ENCODE results near the gene LMF1. TPM values are rescaled to one million over a fixed set of nuclear protein-coding genes. Genes with fewer than 3 reads are reported as not detected.

The LMF1 gene
- total and polyA plus RNA-seq, 2 of the 4 experiments (the other 2 are of a cell fraction) = 7.7 to 13.1 TPM

- Histone ChIP-seq H3K27ac (ENCODE audit: insufficient read depth, low read length) (no peak overlapping the region), H3K36me3 (ENCODE audit: control insufficient read depth, insufficient read depth, low read length) (peaks cover 7% of the 10 kb centered on the region; the same call in 1 of the 2 replicates), H3K27me3 (ENCODE audit: control insufficient read depth, insufficient read depth, low read length) (no peaks in the 10 kb centered on the region), H3K14ac (replicated peaks; ENCODE audit: low read depth, low read length) (no peak overlapping the region), H2AK5ac (ENCODE audit: low read depth, low read length) (no peak overlapping the region), H4K5ac (ENCODE audit: low read depth, low read length) (no peak overlapping the region), H3K56ac (ENCODE audit: extremely low read depth, insufficient read depth, low read length) (no peak overlapping the region), H2AK9ac (replicated peaks; ENCODE audit: low read depth, low read length, poor library complexity) (no peak overlapping the region), H3K23ac (ENCODE audit: low read depth, low read length) (no peak overlapping the region), H3K4me2 (ENCODE audit: low read depth, low read length) (no peak overlapping the region), H2BK120ac (ENCODE audit: low read depth, low read length) (no peak overlapping the region), H2BK15ac (ENCODE audit: low read depth, low read length) (no peak overlapping the region), H3K9me3 (ENCODE audit: control insufficient read depth, insufficient read depth, low read length) (peaks cover 6% of the 10 kb centered on the region), H3K9me1 (ENCODE audit: insufficient read depth, low read length) (0 out of 2 replicates have a peak, but pooled peaks cover 5% of the 10 kb centered on the region), H2AFZ (replicated peaks; ENCODE audit: low read length, poor library complexity) (peak overlapping the region; percentile 11), H2BK20ac (ENCODE audit: low read depth, low read length) (no peak overlapping the region), H4K91ac (ENCODE audit: insufficient read depth, low read depth, low read length) (no peak overlapping the region), H4K8ac (ENCODE audit: low read depth in 2 of 2, low read length in 2 of 2) (no peak overlapping the region), H3K4ac (ENCODE audit: low read depth, low read length) (no peak overlapping the region), H2BK5ac (ENCODE audit: low read depth, low read length, poor library complexity, severe bottlenecking) (no peak overlapping the region), H3K9ac (ENCODE audit: low read depth, low read length) (no peak overlapping the region), H3K18ac (ENCODE audit: low read depth, low read length) (no peak overlapping the region), H3K4me3 (ENCODE audit: insufficient read depth, low read depth, low read length) (no peak overlapping the region), H3K4me1 (ENCODE audit: control insufficient read depth, insufficient read depth, low read length) (no peaks in the 10 kb centered on the region), H4K20me1 (ENCODE audit: insufficient read depth, low read length) (no peaks in the 10 kb centered on the region), H3K79me1 (ENCODE audit: low read depth in 1 of 2, low read length in 2 of 2) (0 out of 4 replicates have a peak, but pooled peaks cover 0 to 3% of the 10 kb centered on the region in 2 experiments)
- dilution Hi-C loops (cut with HindIII; ENCODE audit: low sequenced_read_pairs, unreplicated experiment) = no loop called here
- ATAC-seq (ENCODE audit: low read depth) = no peak
- CTCF ChIA-PET = no interaction called here
- intact Hi-C loops (cut with micrococcal nuclease) = no loop called here
- no peak for TF ChIP-seq RFX5 (IDR thresholded peaks at IDR 0.05; ENCODE audit: low read depth, low read length)
- TF ChIP-seq MAZ (IDR thresholded peaks at IDR 0.05; ENCODE audit: borderline replicate concordance, low read depth, low read length) = no peak
- no peak for TF ChIP-seq CEBPB (IDR thresholded peaks at IDR 0.05; ENCODE audit: low read depth, low read length)
- no peak for TF ChIP-seq MXI1 (IDR thresholded peaks at IDR 0.05; ENCODE audit: borderline replicate concordance, low read depth, low read length)
- no peak for TF ChIP-seq USF2 (IDR thresholded peaks at IDR 0.05; ENCODE audit: low read depth, low read length)
- TF ChIP-seq POLR2A (IDR thresholded peaks at IDR 0.05; ENCODE audit: low read depth, low read length) = no peak
- no peak for TF ChIP-seq RAD21 (IDR thresholded peaks at IDR 0.05; ENCODE audit: low read length)
- TF ChIP-seq ELK1 (IDR thresholded peaks at IDR 0.05; ENCODE audit: borderline replicate concordance, low read depth, low read length) = no peak
- no peak for TF ChIP-seq CTCF (conservative IDR thresholded peaks at IDR 0.05; ENCODE audit: low read depth, low read length)
- POLR2A ChIA-PET (ENCODE audit: unreplicated experiment) = no interaction called here
- no peak for DNase-seq
- BruUV-seq (replicated peaks) = no TSS peak
- WGBS, 2 experiments (ENCODE audit: extremely low coverage in 2 of 2, insufficient read length in 1 of 2) = 93% methylated on average over 13 of the region's 18 CpGs; no CpG with 5 or more reads in 1 of the 2 experiments
- in situ Hi-C loops (cut with MboI; ENCODE audit: low sequenced_read_pairs) = no loop called here
Observed at GRCh38 chr16:927931-928330, 42.9 kb downstream of the LMF1 start.
